DND-41 (cell line): Measurements from ENCODE around the gene ISY1.

ENCODE experiments used
- ATAC-seq: fragments of 200-7000 bp; cut with Tn5 transposase; 3 replicates; pipeline ENCODE4 v1.9.1; 2021; ENCODE audit warnings: low read depth; ENCODE audit not compliant: insufficient read depth
- DNase-seq: peaks from one replicate; pipeline ENCODE4 v3.0.0-alpha.2; 2020
- H2AFZ ChIP-seq: 2 replicates; pipeline ENCODE4 v1.6.0; 2012; ENCODE audit warnings: low read depth, low read length
- H3K27ac ChIP-seq: 2 replicates; pipeline ENCODE4 v1.5.1; 2012; ENCODE audit warnings: low read length, inconsistent platforms
- H3K27me3 ChIP-seq: fragments of 200-600 bp; sonication (generic); 2 replicates; pipeline ENCODE4 v1.6.0; 2012; ENCODE audit warnings: low read length, mild to moderate bottlenecking, inconsistent platforms; ENCODE audit not compliant: insufficient read depth, poor library complexity
- H3K36me3 ChIP-seq: 2 replicates; pipeline ENCODE4 v1.5.1; 2012; ENCODE audit warnings: low read length, inconsistent platforms; ENCODE audit not compliant: insufficient read depth
- H3K4me1 ChIP-seq: 2 replicates; pipeline ENCODE4 v1.5.1; 2012; ENCODE audit warnings: mild to moderate bottlenecking, low read length; ENCODE audit not compliant: insufficient read depth
- H3K4me2 ChIP-seq: 2 replicates; pipeline ENCODE4 v1.6.0; 2012; ENCODE audit warnings: mild to moderate bottlenecking, moderate library complexity, low read length, inconsistent platforms; ENCODE audit not compliant: insufficient read depth
- H3K4me3 ChIP-seq, 2 experiments: fragments of 200-600 bp in 1 of 2; shearing (Covaris generic) in 1 of 2; 2 replicates each; pipeline ENCODE4 v1.5.1; 2012 to 2016; ENCODE audit warnings: inconsistent platforms in 2 of 2, low read length in 2 of 2, mild to moderate bottlenecking in 2 of 2, low read depth in 1 of 2, moderate library complexity in 1 of 2
- H3K79me2 ChIP-seq: 2 replicates; pipeline ENCODE4 v1.6.0; 2012; ENCODE audit warnings: low read length, inconsistent platforms; ENCODE audit not compliant: insufficient read depth
- H3K9ac ChIP-seq: 2 replicates; pipeline ENCODE4 v1.6.0; 2012; ENCODE audit warnings: low read depth, mild to moderate bottlenecking, inconsistent platforms, low read length, moderate library complexity
- H3K9me3 ChIP-seq: 2 replicates; pipeline ENCODE4 v1.5.1; 2012; ENCODE audit warnings: low read length, moderate library complexity, mild to moderate bottlenecking, inconsistent platforms; ENCODE audit not compliant: insufficient read depth, severe bottlenecking
- H4K20me1 ChIP-seq: 2 replicates; pipeline ENCODE4 v1.6.0; 2012; ENCODE audit warnings: low read length; ENCODE audit not compliant: insufficient read depth
- CTCF ChIP-seq: IDR thresholded peaks from 2 replicates; pipeline ENCODE4 v1.5.1; 2012; ENCODE audit warnings: borderline replicate concordance, low read length, moderate library complexity, mild to moderate bottlenecking; ENCODE audit not compliant: poor library complexity, severe bottlenecking; ENCODE audit errors: extremely low read depth
- EZH2 ChIP-seq: IDR thresholded peaks from 3 replicates; pipeline ENCODE4 v1.6.1; 2012; ENCODE audit warnings: borderline replicate concordance, low read depth, mild to moderate bottlenecking, moderate library complexity, low read length, inconsistent platforms; ENCODE audit not compliant: severe bottlenecking

Gene ISY1

DNA sequence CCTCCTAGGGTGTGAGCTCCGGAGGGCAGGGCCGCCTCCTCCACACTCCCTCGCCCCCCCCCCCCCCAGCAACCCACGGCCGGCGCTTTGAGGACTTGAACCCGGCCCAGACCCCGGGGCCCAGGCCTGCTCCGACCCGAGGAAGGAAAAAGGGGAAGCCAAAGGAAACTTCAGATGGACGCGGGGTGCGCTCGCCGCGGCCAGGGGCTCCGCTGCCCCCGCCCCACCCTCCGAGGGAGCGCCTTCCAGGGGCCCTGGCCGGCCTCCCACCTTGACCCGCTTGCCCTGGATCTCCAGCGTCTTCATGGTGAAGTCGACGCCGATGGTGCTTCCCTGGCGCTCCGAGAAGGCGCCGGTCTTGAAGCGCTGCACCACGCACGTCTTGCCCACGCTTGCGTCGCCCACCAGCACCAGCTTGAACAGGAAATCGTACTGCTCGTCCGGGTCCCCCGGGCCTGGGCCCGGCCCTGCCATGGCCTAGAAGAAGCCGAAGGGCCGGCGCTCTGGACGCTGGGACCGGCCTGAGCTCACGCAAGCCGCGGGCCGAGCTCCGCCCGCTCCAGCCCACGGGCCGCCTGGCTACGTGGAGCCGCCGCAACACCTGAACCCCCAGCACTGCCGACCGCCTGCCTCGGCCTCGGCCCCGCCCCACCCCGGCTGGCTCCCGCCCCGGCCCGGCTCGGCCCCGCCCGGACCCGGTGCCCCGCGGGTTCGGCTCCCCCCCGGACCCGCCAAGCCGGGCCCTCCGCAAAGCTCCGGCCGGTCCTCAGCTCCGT is 39.7 kb downstream of the ISY1 start:
- H2AFZ ChIP-seq, result peak overlapping the region; percentile 80
- ATAC-seq (peak; percentile 31), DNase-seq (peak; percentile 63)
- no peaks in the 10 kb centered on the region for H4K20me1 ChIP-seq
- H3K9ac ChIP-seq, result peak overlapping the region; percentile 88
- H3K9me3 ChIP-seq, result no peaks in the 10 kb centered on the region
- H3K79me2 ChIP-seq, result peaks cover 45% of the 10 kb centered on the region
- H3K27me3 ChIP-seq, result no peaks in the 10 kb centered on the region
- peak overlapping the region; percentile 99 for H3K27ac ChIP-seq
- H3K36me3 ChIP-seq, result peaks cover 13% of the 10 kb centered on the region
- peaks cover 46% of the 10 kb centered on the region for H3K4me1 ChIP-seq
- H3K4me3 ChIP-seq, result peak overlapping the region; percentile 74 to 82
- H3K4me2 ChIP-seq, result peak overlapping the region; percentile 95
- no peak for TF ChIP-seq CTCF

- Histone ChIP-seq H3K79me2 (peaks cover 53% of the 10 kb centered on the region), H3K27ac (peak overlapping the region; percentile 99), H3K4me2 (peak overlapping the region; percentile 95), H2AFZ (peak overlapping the region; percentile 80), H3K9ac (peak overlapping the region; percentile 88), H3K4me1 (peaks cover 52% of the 10 kb centered on the region), H3K9me3 (no peaks in the 10 kb centered on the region), H3K4me3 (peak overlapping the region; percentile 74 to 82), H3K27me3 (no peaks in the 10 kb centered on the region), H4K20me1 (no peaks in the 10 kb centered on the region), H3K36me3 (peaks cover 16% of the 10 kb centered on the region)
- ATAC-seq, result peak; percentile 74
- TF ChIP-seq CTCF (peak; percentile 51), EZH2 (no peak)
- DNase-seq, result peak; percentile 96
Measured at GRCh38 chr3:129120254-129121004, 40.4 kb downstream of the ISY1 start.

DNA sequence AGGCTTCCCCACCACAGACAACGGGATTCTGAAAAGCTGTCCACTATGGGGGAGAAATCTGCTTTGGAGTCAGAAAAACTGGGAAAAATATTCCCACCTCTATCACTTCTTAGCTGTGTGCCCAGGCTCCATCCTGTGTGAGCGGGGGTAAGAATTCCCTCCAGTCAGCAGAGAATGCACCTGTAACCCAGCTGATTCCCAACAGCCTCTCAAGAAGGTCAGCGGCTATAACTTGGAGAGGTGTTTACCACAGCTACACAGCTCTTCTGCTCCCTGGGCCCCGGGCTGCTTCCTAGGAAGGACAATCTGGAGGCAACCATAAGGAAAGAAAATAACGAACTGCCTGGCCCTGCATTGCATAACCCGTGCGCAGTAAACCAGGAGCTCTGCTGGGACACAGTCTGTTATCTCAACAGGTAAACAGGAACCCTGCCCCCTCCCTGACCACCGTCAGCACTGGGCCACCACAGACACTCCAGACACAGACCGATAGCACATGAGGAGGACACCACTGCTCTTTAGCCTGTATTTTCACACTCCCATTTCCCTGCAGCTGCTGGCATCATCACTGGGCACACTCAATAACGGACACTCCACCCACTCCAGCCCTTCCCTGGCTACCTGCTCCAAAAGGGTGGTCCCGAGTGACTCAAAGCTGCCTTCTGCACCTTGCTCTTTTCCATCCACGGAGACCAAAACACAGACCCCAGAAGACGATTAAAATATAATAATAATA is 41.3 kb downstream of the ISY1 start:
- peaks cover 23% of the 10 kb centered on the region for H3K36me3 ChIP-seq
- TF ChIP-seq EZH2 (no peak), CTCF (no peak)
- peaks cover 52% of the 10 kb centered on the region for H3K4me1 ChIP-seq
- H3K27ac ChIP-seq, result peak overlapping the region; percentile 99
- H3K4me2 ChIP-seq, result peak overlapping the region; percentile 95
- no peaks in the 10 kb centered on the region for H3K9me3 ChIP-seq
- peaks cover 6% of the 10 kb centered on the region; the same call in 1 of the 2 replicates for H4K20me1 ChIP-seq
- peak overlapping the region; percentile 74 to 82; a peak in 3 of 4 replicates for H3K4me3 ChIP-seq
- H3K9ac ChIP-seq, result peak overlapping the region; percentile 88
- peak overlapping the region; percentile 80; the same call in 1 of the 2 replicates for H2AFZ ChIP-seq
- DNase-seq (peak; percentile 21), ATAC-seq (no peak)
- peaks cover 60% of the 10 kb centered on the region for H3K79me2 ChIP-seq
- no peaks in the 10 kb centered on the region for H3K27me3 ChIP-seq
